Transverse colon (tissue), 3 donors: ENCODE data around the gene VASP.

ENCODE experiments used
- EP300 ChIP-seq: sonication (generic); formaldehyde crosslinking; IDR thresholded peaks from one replicate; pipeline ENCODE4 v1.6.1; 2017; ENCODE audit warnings: antibody characterized with exemption, low read depth
- TF ChIP-seq, protein P1 (sequence below), 5 experiments: fragments of 200-600 bp in 3 of 5; fragments of 450-650 bp in 2 of 5; sonication (generic) in 3 of 5; IDR thresholded peaks; 1 replicate in 2 of 5; 2 replicates in 3 of 5; pipeline ENCODE4 v1.5.1; 2016 to 2017; ENCODE audit warnings: antibody characterized with exemption in 5 of 5, inconsistent platforms in 3 of 5, mild to moderate bottlenecking in 2 of 5, moderate library complexity in 1 of 5

DNA sequence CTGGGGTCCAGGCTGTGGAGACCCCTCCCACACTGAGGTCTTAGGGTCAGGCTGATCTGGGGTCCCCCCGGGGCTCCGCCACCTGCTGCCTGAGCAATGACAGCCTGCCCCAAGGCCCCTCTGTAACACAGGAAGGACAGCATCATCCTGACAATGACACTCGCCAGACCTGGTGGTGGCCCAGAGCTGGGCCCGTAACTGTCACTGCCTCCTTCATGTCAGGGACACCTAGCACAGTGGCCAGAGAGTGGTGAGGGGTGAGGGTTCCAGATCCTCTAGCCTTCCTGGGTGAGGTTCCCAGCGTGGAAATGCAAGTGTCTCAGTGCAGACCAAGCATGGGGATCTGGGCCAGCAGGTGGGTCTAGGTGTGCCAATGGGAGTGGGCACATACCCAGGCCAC, 49.6 kb downstream of the VASP start:
- no peak for TF ChIP-seq EP300
- TF ChIP-seq, protein P1, sequence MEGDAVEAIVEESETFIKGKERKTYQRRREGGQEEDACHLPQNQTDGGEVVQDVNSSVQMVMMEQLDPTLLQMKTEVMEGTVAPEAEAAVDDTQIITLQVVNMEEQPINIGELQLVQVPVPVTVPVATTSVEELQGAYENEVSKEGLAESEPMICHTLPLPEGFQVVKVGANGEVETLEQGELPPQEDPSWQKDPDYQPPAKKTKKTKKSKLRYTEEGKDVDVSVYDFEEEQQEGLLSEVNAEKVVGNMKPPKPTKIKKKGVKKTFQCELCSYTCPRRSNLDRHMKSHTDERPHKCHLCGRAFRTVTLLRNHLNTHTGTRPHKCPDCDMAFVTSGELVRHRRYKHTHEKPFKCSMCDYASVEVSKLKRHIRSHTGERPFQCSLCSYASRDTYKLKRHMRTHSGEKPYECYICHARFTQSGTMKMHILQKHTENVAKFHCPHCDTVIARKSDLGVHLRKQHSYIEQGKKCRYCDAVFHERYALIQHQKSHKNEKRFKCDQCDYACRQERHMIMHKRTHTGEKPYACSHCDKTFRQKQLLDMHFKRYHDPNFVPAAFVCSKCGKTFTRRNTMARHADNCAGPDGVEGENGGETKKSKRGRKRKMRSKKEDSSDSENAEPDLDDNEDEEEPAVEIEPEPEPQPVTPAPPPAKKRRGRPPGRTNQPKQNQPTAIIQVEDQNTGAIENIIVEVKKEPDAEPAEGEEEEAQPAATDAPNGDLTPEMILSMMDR (IDR thresholded peaks at IDR 0.05) = no peak
